ENCODE results near the gene VTN.
A peak's percentile ranks its signal among the peaks of the same experiment; 100 is the strongest.

Gene VTN

GRCh38 chr17:28381141-28381825, 11.2 kb upstream of the VTN start:
- in situ Hi-C loops (cut with HindIII; ENCODE audit: low pct_ligation_motif_present, low sequenced_read_pairs): no loop called here
- no peak for DNase-seq
- TF ChIP-seq, protein P1, sequence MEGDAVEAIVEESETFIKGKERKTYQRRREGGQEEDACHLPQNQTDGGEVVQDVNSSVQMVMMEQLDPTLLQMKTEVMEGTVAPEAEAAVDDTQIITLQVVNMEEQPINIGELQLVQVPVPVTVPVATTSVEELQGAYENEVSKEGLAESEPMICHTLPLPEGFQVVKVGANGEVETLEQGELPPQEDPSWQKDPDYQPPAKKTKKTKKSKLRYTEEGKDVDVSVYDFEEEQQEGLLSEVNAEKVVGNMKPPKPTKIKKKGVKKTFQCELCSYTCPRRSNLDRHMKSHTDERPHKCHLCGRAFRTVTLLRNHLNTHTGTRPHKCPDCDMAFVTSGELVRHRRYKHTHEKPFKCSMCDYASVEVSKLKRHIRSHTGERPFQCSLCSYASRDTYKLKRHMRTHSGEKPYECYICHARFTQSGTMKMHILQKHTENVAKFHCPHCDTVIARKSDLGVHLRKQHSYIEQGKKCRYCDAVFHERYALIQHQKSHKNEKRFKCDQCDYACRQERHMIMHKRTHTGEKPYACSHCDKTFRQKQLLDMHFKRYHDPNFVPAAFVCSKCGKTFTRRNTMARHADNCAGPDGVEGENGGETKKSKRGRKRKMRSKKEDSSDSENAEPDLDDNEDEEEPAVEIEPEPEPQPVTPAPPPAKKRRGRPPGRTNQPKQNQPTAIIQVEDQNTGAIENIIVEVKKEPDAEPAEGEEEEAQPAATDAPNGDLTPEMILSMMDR (IDR thresholded peaks at IDR 0.05; ENCODE audit: low read depth, low read length, missing control alignments): peak; percentile 47
- Histone ChIP-seq H3K27ac (no peak overlapping the region), H3K36me3 (replicated peaks) (no peaks in the 10 kb centered on the region), H3K4me3 (ENCODE audit: low read depth, low read length) (no peak overlapping the region), H3K27me3 (replicated peaks) (peaks cover 6% of the 10 kb centered on the region)

DNA sequence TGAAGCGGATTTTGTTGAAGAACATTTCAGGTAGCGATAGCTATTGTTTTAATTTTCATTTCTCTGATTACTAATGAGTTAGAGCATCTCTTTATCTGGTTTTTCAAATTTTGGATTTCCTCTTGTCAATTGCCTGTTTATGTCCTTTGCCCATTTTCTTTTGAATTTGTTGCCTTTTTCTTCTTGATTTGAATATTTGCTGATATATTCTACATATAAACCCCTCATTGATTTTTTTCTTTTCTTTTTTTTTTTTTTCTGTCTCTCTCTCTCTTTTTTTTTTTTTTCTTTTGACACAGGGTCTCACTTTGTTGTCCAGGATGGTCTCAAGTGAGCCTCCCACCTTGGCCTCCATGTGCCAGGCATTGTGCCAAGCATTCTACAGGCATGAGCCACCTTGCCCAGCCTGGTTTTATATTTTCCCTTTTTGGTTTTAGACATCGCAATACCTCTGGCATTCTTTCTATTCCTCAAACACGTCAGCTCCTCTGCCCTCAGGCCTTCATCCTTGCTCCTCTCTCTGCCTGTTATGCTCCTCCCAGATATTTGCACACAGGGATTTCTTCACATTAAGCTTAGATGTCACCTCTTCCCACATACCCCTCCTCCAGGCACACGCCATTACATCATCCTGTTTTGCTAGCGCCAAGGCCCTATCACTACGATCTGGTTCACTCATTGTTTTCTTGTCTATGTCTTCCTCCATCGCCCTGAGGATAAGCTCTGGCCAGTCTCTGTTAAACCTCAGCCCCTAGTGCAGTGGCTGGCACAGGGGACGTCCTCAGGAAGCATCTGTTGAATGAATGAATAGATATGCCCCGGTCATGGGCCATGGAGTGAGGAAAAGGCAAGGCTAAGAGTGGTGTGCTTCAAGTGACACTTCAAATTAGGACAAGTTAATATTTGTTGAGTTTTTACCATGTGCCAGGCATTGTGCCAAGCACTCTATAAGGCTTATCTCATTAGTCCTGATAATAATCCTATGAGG, 10.0 kb upstream of the VTN start:
- H3K4me3 ChIP-seq (ENCODE audit: low read depth, low read length): no peak overlapping the region
- H3K27me3 ChIP-seq (replicated peaks): peaks cover 6% of the 10 kb centered on the region
- no peaks in the 10 kb centered on the region for H3K36me3 ChIP-seq (replicated peaks)
- no peak overlapping the region for H3K27ac ChIP-seq
- DNase-seq: no peak
- in situ Hi-C loops (cut with HindIII; ENCODE audit: low pct_ligation_motif_present, low sequenced_read_pairs): no loop called here
- TF ChIP-seq, protein P1 (IDR thresholded peaks at IDR 0.05; ENCODE audit: low read depth, low read length, missing control alignments): no peak

DNA sequence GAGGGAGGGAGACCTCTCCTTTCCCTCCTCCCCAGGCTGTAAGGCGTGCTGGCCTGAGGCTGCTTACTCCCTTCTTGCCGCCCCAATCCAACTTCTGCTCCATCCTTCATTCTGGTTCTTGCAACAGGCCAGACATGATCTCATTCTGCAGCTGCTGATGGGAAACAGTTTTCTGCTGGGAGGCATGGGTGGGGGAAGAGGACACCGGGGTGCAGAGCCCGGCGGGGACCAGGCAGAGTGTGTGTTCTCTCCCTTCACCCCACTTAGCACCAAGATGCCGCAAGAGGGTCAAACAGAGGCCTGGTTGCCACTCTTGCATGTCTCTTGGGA, 2.8 kb upstream of the VTN start:
- TF ChIP-seq, protein P1 (IDR thresholded peaks at IDR 0.05; ENCODE audit: low read depth, low read length, missing control alignments): no peak
- Histone ChIP-seq H3K36me3 (replicated peaks) (no peaks in the 10 kb centered on the region), H3K4me3 (ENCODE audit: low read depth, low read length) (no peak overlapping the region), H3K27me3 (replicated peaks) (no peaks in the 10 kb centered on the region), H3K27ac (no peak overlapping the region)
- no peak for DNase-seq
- in situ Hi-C loops (cut with HindIII; ENCODE audit: low pct_ligation_motif_present, low sequenced_read_pairs): no loop called here

- TF ChIP-seq, protein P1 (IDR thresholded peaks at IDR 0.05; ENCODE audit: low read depth, low read length, missing control alignments): no peak
- Histone ChIP-seq H3K27ac (peak overlapping the region; percentile 45), H3K27me3 (replicated peaks) (no peaks in the 10 kb centered on the region), H3K36me3 (replicated peaks) (no peaks in the 10 kb centered on the region), H3K4me3 (ENCODE audit: low read depth, low read length) (peak overlapping the region; percentile 64)
- in situ Hi-C loops (cut with HindIII; ENCODE audit: low pct_ligation_motif_present, low sequenced_read_pairs): no loop called here
- DNase-seq: no peak
These were observed 2.3 kb upstream of the VTN start for GRCh38 chr17:28372203-28372944.

GRCh38 chr17:28371245-28372202, 1.4 kb upstream of the VTN start, which contains the start of gene SARM1:
Gene SARM1, plus strand, starts transcription at chr17:28371694. Its CDS starts 339 bp downstream, at chr17:28372033.
- peak within 1 kb of the TSS; percentile 45 for H3K27ac ChIP-seq
- DNase-seq: peak; percentile 62
- no peaks in the 10 kb centered on the region for H3K36me3 ChIP-seq (replicated peaks)
- H3K27me3 ChIP-seq (replicated peaks): no peaks in the 10 kb centered on the region
- in situ Hi-C loops (cut with HindIII; ENCODE audit: low pct_ligation_motif_present, low sequenced_read_pairs): no loop called here
- TF ChIP-seq, protein P1 (IDR thresholded peaks at IDR 0.05; ENCODE audit: low read depth, low read length, missing control alignments): no peak
- peak within 1 kb of the TSS; percentile 64 for H3K4me3 ChIP-seq (ENCODE audit: low read depth, low read length)

Measured in brain microvascular endothelial cell (primary cell).